Liver (tissue), 3 donors: ENCODE data around the gene PTPRD.

Experiments
- FOXA1 ChIP-seq: IDR thresholded peaks from 2 replicates; pipeline ENCODE4 v1.6.1; 2016; ENCODE audit warnings: antibody characterized with exemption
- GABPA ChIP-seq, 2 donors: IDR thresholded peaks in 1 of 2; conservative IDR thresholded peaks in 1 of 2; 2 replicates each; pipeline ENCODE4 v1.6.1; 2016; ENCODE audit warnings: antibody characterized with exemption in 2 of 2, mild to moderate bottlenecking in 1 of 2, moderate library complexity in 1 of 2
- HNF4G ChIP-seq: IDR thresholded peaks from 2 replicates; pipeline ENCODE4 v1.6.1; 2016; ENCODE audit warnings: antibody characterized with exemption
- JUND ChIP-seq, 2 donors: IDR thresholded peaks; 2 replicates each; pipeline ENCODE4 v1.6.1; 2016; ENCODE audit warnings: antibody characterized with exemption in 2 of 2
- TF ChIP-seq, protein P1 (sequence below): fragments of 150-350 bp; IDR thresholded peaks from 2 replicates; pipeline ENCODE4 v1.5.1; 2017; ENCODE audit warnings: improper control_type of control experiment, low read depth, low read length; ENCODE audit not compliant: missing input control
- donor health status: healthy.
- donor health status: healthy.

DNA sequence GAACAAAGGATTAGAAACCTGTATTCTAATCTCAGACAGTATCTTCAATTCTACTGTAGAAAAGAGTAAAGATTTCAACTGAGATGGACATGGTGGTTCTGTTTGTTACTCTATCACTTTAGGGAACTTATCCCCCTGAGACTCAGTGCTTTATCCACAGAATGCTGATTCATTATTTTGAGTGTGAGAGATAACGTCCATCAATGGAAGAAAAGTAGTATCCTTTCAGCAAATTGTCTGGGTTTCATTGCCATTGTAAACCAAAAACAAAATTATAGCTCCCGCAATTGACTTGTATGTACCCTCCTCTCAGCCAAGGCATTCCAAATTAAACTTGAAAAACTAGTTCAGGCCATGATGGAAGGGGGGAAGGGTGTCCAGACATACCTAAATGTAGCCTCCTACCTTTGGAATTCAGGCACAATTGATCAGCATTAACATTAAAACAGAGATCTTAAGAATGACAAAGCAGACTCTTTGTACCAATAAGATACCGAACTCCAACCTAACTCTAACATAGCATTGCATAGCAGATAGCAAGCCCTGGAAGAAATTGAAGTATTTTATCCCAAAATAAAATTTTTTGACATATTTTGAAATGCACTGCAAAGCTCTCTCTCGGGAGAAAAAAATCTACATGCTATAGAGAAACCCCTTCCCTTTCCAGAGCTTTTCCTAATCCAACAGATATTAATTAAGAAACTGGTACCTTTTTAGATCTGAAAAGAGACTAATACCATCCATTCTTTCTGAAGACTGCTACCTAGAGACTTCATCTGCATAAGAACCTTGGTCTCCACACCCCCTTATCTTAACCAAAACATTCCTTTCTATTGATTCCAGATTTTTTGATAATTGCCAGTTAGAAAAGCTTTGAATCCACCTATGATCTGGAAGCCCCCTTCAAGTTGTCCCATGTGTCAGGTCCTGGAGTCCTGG, 1055.7 kb downstream of the PTPRD start:
- TF ChIP-seq, protein P1, sequence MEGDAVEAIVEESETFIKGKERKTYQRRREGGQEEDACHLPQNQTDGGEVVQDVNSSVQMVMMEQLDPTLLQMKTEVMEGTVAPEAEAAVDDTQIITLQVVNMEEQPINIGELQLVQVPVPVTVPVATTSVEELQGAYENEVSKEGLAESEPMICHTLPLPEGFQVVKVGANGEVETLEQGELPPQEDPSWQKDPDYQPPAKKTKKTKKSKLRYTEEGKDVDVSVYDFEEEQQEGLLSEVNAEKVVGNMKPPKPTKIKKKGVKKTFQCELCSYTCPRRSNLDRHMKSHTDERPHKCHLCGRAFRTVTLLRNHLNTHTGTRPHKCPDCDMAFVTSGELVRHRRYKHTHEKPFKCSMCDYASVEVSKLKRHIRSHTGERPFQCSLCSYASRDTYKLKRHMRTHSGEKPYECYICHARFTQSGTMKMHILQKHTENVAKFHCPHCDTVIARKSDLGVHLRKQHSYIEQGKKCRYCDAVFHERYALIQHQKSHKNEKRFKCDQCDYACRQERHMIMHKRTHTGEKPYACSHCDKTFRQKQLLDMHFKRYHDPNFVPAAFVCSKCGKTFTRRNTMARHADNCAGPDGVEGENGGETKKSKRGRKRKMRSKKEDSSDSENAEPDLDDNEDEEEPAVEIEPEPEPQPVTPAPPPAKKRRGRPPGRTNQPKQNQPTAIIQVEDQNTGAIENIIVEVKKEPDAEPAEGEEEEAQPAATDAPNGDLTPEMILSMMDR: no peak
- TF ChIP-seq GABPA (IDR thresholded peaks at IDR 0.05 in 1 of 2, conservative IDR thresholded peaks at IDR 0.05 in 1 of 2) (no peak), JUND (IDR thresholded peaks at IDR 0.05) (no peak), FOXA1 (no peak), HNF4G (no peak)
